GM18951 (cell line): ENCODE data around the gene RNF32.

Experiments
- POLR2A ChIP-seq: IDR thresholded peaks from 4 replicates; pipeline ENCODE4 v1.6.1; 2011; ENCODE audit warnings: mild to moderate bottlenecking; ENCODE audit not compliant: insufficient read length, insufficient read depth; ENCODE audit errors: extremely low read depth
- in situ Hi-C: fragments of 300-500 bp; cut with MboI; formaldehyde crosslinking; loops from one replicate; pipeline ENCODE4 v1.12.0; 2022; ENCODE audit warnings: low sequenced_read_pairs, mixed read lengths, inconsistent platforms; ENCODE audit not compliant: unreplicated experiment

The RNF32 gene

GRCh38 chr7:156657681-156658080 lies 17.1 kb downstream of the RNF32 start:
- in situ Hi-C loops = no loop called here

GRCh38 chr7:156659203-156659602 lies 18.6 kb downstream of the RNF32 start:
- in situ Hi-C loops = no loop called here
- TF ChIP-seq POLR2A = no peak

More at GRCh38 chr7:156657681-156658080, 17.1 kb downstream of the RNF32 start:
- no peak for TF ChIP-seq POLR2A

- no peak for TF ChIP-seq POLR2A
Measured at GRCh38 chr7:156659961-156660360, 19.4 kb downstream of the RNF32 start.

GRCh38 chr7:156661637-156662036 lies 21.1 kb downstream of the RNF32 start:
- in situ Hi-C loops = no loop called here
- no peak for TF ChIP-seq POLR2A

More at GRCh38 chr7:156659961-156660360, 19.4 kb downstream of the RNF32 start:
- in situ Hi-C loops = no loop called here

- TF ChIP-seq POLR2A = no peak
- in situ Hi-C loops = no loop called here
Measured at GRCh38 chr7:156662277-156662676, 21.7 kb downstream of the RNF32 start.

GRCh38 chr7:156665101-156665500 lies 24.5 kb downstream of the RNF32 start:
- no peak for TF ChIP-seq POLR2A
- in situ Hi-C loops = no loop called here

- no peak for TF ChIP-seq POLR2A
- in situ Hi-C loops = no loop called here
Measured at GRCh38 chr7:156666368-156667109, 26.0 kb downstream of the RNF32 start.

GRCh38 chr7:156667110-156667426 lies 26.5 kb downstream of the RNF32 start:
- in situ Hi-C loops = no loop called here
- no peak for TF ChIP-seq POLR2A

- in situ Hi-C loops = no loop called here
- no peak for TF ChIP-seq POLR2A
Measured at GRCh38 chr7:156668130-156668741, 27.7 kb downstream of the RNF32 start.

GRCh38 chr7:156669035-156669828 lies 28.7 kb downstream of the RNF32 start:
- in situ Hi-C loops = no loop called here
- TF ChIP-seq POLR2A = no peak

GRCh38 chr7:156673454-156673853 lies 32.9 kb downstream of the RNF32 start:
- in situ Hi-C loops = no loop called here
- no peak for TF ChIP-seq POLR2A

GRCh38 chr7:156673902-156674301 lies 33.3 kb downstream of the RNF32 start:
- in situ Hi-C loops = no loop called here
- no peak for TF ChIP-seq POLR2A

- in situ Hi-C loops = no loop called here
- no peak for TF ChIP-seq POLR2A
Measured at GRCh38 chr7:156675721-156676120, 35.1 kb downstream of the RNF32 start.
